Memory B cell (primary cell): ENCODE data around the gene SRGAP2.
"Not testable (repeated sequence)": the region's sequence is repeated elsewhere in the genome, so short reads cannot be mapped to it uniquely, and the experiment has no call there.

Experiments
- ATAC-seq: fragments of 150-1000 bp; cut with Tn5 transposase; 2 replicates; pipeline ENCODE4 v1.10.0; 2021; ENCODE audit warnings: low read depth, mild to moderate bottlenecking, moderate library complexity
- DNase-seq, 2 donors: peaks; one replicate each; pipeline ENCODE4 v3.0.0; 2022; ENCODE audit warnings: low spot score in 2 of 2
- H3K27ac Mint-ChIP-seq: one replicate; pipeline ENCODE4 v1.8.0; 2022; ENCODE audit warnings: mild to moderate bottlenecking, moderate library complexity, mixed read lengths
- H3K27me3 Mint-ChIP-seq: one replicate; pipeline ENCODE4 v1.8.0; 2022; ENCODE audit warnings: mixed read lengths
- H3K36me3 Mint-ChIP-seq: one replicate; pipeline ENCODE4 v1.8.0; 2022; ENCODE audit warnings: mild to moderate bottlenecking, mixed read lengths
- H3K4me1 Mint-ChIP-seq: one replicate; pipeline ENCODE4 v1.8.0; 2022; ENCODE audit warnings: mixed read lengths
- H3K4me3 Mint-ChIP-seq: one replicate; pipeline ENCODE4 v1.8.0; 2022; ENCODE audit warnings: mild to moderate bottlenecking, moderate library complexity, mixed read lengths
- H3K9me3 Mint-ChIP-seq: one replicate; pipeline ENCODE4 v1.8.0; 2022; ENCODE audit warnings: mixed read lengths

The SRGAP2 gene

GRCh38 chr1:206203364-206204158, at the start of gene SRGAP2:
SRGAP2 (plus strand) TSS chr1:206203541; CDS start chr1:206205971, 2,430 bp downstream.
- DNase-seq (peak; percentile 32 to 61), ATAC-seq (peak; percentile 4)
- H3K36me3 Mint-ChIP-seq, H3K4me1 Mint-ChIP-seq, H3K9me3 Mint-ChIP-seq, H3K27me3 Mint-ChIP-seq: not testable (repeated sequence)
- Mint-ChIP-seq H3K27ac (peak within 1 kb of the TSS; percentile 78), H3K4me3 (peak within 1 kb of the TSS; percentile 90)

- H3K27ac Mint-ChIP-seq, H3K9me3 Mint-ChIP-seq: not testable (repeated sequence)
Measured at GRCh38 chr1:206167350-206168029, 35.9 kb upstream of the SRGAP2 start.

GRCh38 chr1:206169794-206170193, 33.5 kb upstream of the SRGAP2 start:
- H3K4me3 Mint-ChIP-seq, H3K4me1 Mint-ChIP-seq: not testable (repeated sequence)

More at GRCh38 chr1:206167350-206168029, 35.9 kb upstream of the SRGAP2 start:
- not testable (repeated sequence) for H3K4me3 Mint-ChIP-seq, H3K4me1 Mint-ChIP-seq, H3K27me3 Mint-ChIP-seq, H3K36me3 Mint-ChIP-seq
- DNase-seq (peak in 1 of 2 donors; percentile 15), ATAC-seq (peak; percentile 79)

GRCh38 chr1:206173110-206173719, 30.1 kb upstream of the SRGAP2 start:
- H3K9me3 Mint-ChIP-seq, DNase-seq, H3K4me1 Mint-ChIP-seq, H3K4me3 Mint-ChIP-seq, H3K36me3 Mint-ChIP-seq, H3K27me3 Mint-ChIP-seq, H3K27ac Mint-ChIP-seq, ATAC-seq: not testable (repeated sequence)

More at GRCh38 chr1:206169794-206170193, 33.5 kb upstream of the SRGAP2 start:
- not testable (repeated sequence) for H3K27ac Mint-ChIP-seq, H3K9me3 Mint-ChIP-seq, DNase-seq, ATAC-seq, H3K36me3 Mint-ChIP-seq, H3K27me3 Mint-ChIP-seq

GRCh38 chr1:206174182-206174868, 29.0 kb upstream of the SRGAP2 start:
- not testable (repeated sequence) for H3K27me3 Mint-ChIP-seq, H3K27ac Mint-ChIP-seq, H3K9me3 Mint-ChIP-seq

GRCh38 chr1:206175459-206176113, 27.8 kb upstream of the SRGAP2 start:
- H3K4me3 Mint-ChIP-seq, H3K27ac Mint-ChIP-seq, H3K9me3 Mint-ChIP-seq, ATAC-seq, H3K27me3 Mint-ChIP-seq, DNase-seq, H3K36me3 Mint-ChIP-seq, H3K4me1 Mint-ChIP-seq: not testable (repeated sequence)

More at GRCh38 chr1:206174182-206174868, 29.0 kb upstream of the SRGAP2 start:
- H3K36me3 Mint-ChIP-seq, H3K4me3 Mint-ChIP-seq, H3K4me1 Mint-ChIP-seq, ATAC-seq, DNase-seq: not testable (repeated sequence)

- not testable (repeated sequence) for H3K4me3 Mint-ChIP-seq, H3K27ac Mint-ChIP-seq, ATAC-seq, H3K9me3 Mint-ChIP-seq, H3K27me3 Mint-ChIP-seq, H3K36me3 Mint-ChIP-seq, H3K4me1 Mint-ChIP-seq, DNase-seq
Measured at GRCh38 chr1:206176114-206176502, 27.2 kb upstream of the SRGAP2 start.

GRCh38 chr1:206178061-206178989, 25.0 kb upstream of the SRGAP2 start:
- not testable (repeated sequence) for H3K4me3 Mint-ChIP-seq, H3K4me1 Mint-ChIP-seq, H3K9me3 Mint-ChIP-seq, H3K36me3 Mint-ChIP-seq, DNase-seq, ATAC-seq, H3K27me3 Mint-ChIP-seq, H3K27ac Mint-ChIP-seq

GRCh38 chr1:206179666-206180065, 23.7 kb upstream of the SRGAP2 start:
- H3K36me3 Mint-ChIP-seq, H3K9me3 Mint-ChIP-seq, H3K4me1 Mint-ChIP-seq, H3K27me3 Mint-ChIP-seq, H3K4me3 Mint-ChIP-seq, DNase-seq, ATAC-seq, H3K27ac Mint-ChIP-seq: not testable (repeated sequence)

GRCh38 chr1:206182368-206183317, 20.7 kb upstream of the SRGAP2 start:
- H3K27me3 Mint-ChIP-seq, H3K4me1 Mint-ChIP-seq, H3K4me3 Mint-ChIP-seq: not testable (repeated sequence)

GRCh38 chr1:206183788-206184187, 19.6 kb upstream of the SRGAP2 start:
- ATAC-seq, H3K9me3 Mint-ChIP-seq, H3K36me3 Mint-ChIP-seq, H3K4me3 Mint-ChIP-seq, H3K4me1 Mint-ChIP-seq, H3K27me3 Mint-ChIP-seq, DNase-seq, H3K27ac Mint-ChIP-seq: not testable (repeated sequence)

More at GRCh38 chr1:206182368-206183317, 20.7 kb upstream of the SRGAP2 start:
- H3K36me3 Mint-ChIP-seq, DNase-seq, H3K27ac Mint-ChIP-seq, H3K9me3 Mint-ChIP-seq, ATAC-seq: not testable (repeated sequence)

GRCh38 chr1:206185778-206186177, 17.6 kb upstream of the SRGAP2 start:
- not testable (repeated sequence) for DNase-seq, H3K27me3 Mint-ChIP-seq, H3K9me3 Mint-ChIP-seq, H3K4me1 Mint-ChIP-seq, ATAC-seq, H3K27ac Mint-ChIP-seq, H3K4me3 Mint-ChIP-seq, H3K36me3 Mint-ChIP-seq
